PFSK-1 (cell line): ENCODE data around the gene SCN2A.

Source experiments
- FOXP2 ChIP-seq: optimal IDR thresholded peaks from 2 replicates; pipeline ENCODE3; 2011; ENCODE audit warnings: borderline replicate concordance, control low read depth, inconsistent platforms; ENCODE audit not compliant: insufficient read depth; ENCODE audit errors: extremely low read length, extremely low read depth
- POLR2AphosphoS5 ChIP-seq: IDR thresholded peaks from 2 replicates; pipeline ENCODE4 v1.6.1; 2012; ENCODE audit warnings: low read depth, mild to moderate bottlenecking, control low read depth, low read length, moderate library complexity
- SIN3A ChIP-seq: IDR thresholded peaks from 2 replicates; pipeline ENCODE4 v1.6.1; 2012; ENCODE audit warnings: mild to moderate bottlenecking, low read length, moderate library complexity, borderline replicate concordance; ENCODE audit not compliant: insufficient read depth
- TAF1 ChIP-seq: IDR thresholded peaks from 2 replicates; pipeline ENCODE4 v1.6.1; 2012; ENCODE audit warnings: low read length, control low read depth, borderline replicate concordance; ENCODE audit not compliant: insufficient read depth
- TF ChIP-seq, protein P1 (sequence below), 2 experiments: IDR thresholded peaks; 2 replicates each; pipeline versions ENCODE4 v1.6.1 to v1.8.0; 2011 to 2012; ENCODE audit warnings: low read depth in 2 of 2, low read length in 2 of 2, control low read depth in 1 of 2, inconsistent platforms in 1 of 2, mild to moderate bottlenecking in 1 of 2, moderate library complexity in 1 of 2; ENCODE audit not compliant: insufficient read depth in 1 of 2

SCN2A gene

DNA sequence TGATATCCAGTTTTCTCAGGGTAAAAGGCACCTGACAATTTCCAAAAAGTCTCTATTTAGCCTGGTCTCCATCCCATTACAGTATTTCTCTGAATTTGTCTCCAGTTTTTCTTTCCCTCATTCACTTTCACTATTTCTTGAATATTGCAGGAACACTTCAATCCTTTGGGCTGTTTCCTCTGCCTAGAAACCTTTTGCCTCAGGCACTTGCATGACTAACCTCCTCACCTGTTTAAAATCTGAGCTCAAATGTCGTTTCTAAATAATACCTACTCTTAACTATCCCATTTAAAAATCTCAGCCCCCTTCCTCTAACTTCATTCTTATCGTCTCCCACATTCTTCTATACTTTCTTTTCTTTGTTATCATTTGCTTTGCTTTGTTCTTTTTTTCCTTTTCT lies 9.0 kb downstream of the SCN2A start:
- TF ChIP-seq TAF1 (no peak), POLR2AphosphoS5 (no peak), FOXP2 (no peak), SIN3A (no peak)
- TF ChIP-seq, protein P1, sequence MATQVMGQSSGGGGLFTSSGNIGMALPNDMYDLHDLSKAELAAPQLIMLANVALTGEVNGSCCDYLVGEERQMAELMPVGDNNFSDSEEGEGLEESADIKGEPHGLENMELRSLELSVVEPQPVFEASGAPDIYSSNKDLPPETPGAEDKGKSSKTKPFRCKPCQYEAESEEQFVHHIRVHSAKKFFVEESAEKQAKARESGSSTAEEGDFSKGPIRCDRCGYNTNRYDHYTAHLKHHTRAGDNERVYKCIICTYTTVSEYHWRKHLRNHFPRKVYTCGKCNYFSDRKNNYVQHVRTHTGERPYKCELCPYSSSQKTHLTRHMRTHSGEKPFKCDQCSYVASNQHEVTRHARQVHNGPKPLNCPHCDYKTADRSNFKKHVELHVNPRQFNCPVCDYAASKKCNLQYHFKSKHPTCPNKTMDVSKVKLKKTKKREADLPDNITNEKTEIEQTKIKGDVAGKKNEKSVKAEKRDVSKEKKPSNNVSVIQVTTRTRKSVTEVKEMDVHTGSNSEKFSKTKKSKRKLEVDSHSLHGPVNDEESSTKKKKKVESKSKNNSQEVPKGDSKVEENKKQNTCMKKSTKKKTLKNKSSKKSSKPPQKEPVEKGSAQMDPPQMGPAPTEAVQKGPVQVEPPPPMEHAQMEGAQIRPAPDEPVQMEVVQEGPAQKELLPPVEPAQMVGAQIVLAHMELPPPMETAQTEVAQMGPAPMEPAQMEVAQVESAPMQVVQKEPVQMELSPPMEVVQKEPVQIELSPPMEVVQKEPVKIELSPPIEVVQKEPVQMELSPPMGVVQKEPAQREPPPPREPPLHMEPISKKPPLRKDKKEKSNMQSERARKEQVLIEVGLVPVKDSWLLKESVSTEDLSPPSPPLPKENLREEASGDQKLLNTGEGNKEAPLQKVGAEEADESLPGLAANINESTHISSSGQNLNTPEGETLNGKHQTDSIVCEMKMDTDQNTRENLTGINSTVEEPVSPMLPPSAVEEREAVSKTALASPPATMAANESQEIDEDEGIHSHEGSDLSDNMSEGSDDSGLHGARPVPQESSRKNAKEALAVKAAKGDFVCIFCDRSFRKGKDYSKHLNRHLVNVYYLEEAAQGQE (IDR thresholded peaks at IDR 0.05; ENCODE audit: insufficient read depth in 1 of 2, low read depth in 2 of 2, low read length in 2 of 2), result no peak

DNA sequence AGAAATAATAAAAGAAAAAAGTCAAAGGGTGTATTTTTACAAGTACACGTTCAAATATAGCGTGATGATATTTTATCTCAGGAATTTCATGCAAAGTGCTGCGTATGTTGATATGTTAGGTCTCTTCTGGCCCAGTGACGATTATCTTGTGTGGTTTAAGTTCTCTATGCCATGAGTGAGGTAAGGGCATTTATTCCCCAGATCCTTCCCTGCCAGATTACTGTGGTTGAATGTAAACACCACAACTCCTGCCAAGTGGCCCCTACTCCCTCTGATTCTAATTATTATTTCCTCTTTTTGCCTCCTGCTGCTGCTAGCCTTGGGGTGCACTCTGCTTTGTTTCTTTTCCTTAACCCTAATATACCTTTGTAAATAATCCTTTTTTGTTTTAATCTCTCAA lies 12.2 kb downstream of the SCN2A start:
- TF ChIP-seq FOXP2 (no peak), SIN3A (no peak), POLR2AphosphoS5 (no peak), TAF1 (no peak)
- TF ChIP-seq, protein P1 (IDR thresholded peaks at IDR 0.05; ENCODE audit: insufficient read depth in 1 of 2, low read depth in 2 of 2, low read length in 2 of 2), result no peak

DNA sequence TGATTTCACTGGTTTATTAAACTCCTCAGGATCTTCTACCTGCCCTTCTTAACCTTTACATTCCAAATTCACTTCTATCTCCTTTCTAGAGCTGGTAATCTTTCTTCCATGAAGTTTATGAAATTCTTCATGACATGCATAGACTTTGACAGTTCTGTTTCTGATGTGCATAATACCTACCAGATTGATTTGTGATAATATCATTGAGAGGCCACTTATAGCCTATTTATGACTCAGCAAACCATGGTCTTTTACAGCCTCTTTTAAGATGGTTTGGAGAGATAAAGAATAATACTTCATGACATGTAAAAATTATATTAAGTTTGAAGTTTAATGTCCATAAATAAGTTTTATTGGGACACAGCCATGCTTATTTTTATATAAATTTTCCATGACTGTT lies 14.0 kb downstream of the SCN2A start:
- TF ChIP-seq SIN3A, result no peak
- no peak for TF ChIP-seq POLR2AphosphoS5
- TF ChIP-seq, protein P1 (IDR thresholded peaks at IDR 0.05; ENCODE audit: insufficient read depth in 1 of 2, low read depth in 2 of 2, low read length in 2 of 2), result no peak
- TF ChIP-seq FOXP2, result no peak
- TF ChIP-seq TAF1, result no peak

DNA sequence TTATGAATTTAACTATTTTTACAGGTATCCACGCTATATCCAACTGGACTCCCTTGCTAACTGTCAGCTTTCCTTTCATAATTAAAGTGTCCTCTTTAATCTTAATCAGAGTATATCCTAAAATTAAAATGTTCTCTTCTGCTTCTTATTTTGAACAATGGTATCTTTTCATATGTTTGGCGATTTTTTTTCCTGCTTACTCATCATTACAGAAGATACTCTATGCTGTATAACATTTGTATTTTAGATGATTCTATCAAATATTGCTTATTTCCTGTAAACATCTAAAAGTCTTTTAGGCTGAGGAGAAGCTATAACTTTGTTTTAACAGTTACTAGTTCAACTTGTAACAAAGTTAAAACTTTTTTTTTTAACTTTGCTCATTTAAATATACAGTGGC lies 17.4 kb downstream of the SCN2A start:
- TF ChIP-seq SIN3A (no peak), TAF1 (no peak), POLR2AphosphoS5 (no peak), FOXP2 (no peak)
- TF ChIP-seq, protein P1 (IDR thresholded peaks at IDR 0.05; ENCODE audit: insufficient read depth in 1 of 2, low read depth in 2 of 2, low read length in 2 of 2), result no peak

DNA sequence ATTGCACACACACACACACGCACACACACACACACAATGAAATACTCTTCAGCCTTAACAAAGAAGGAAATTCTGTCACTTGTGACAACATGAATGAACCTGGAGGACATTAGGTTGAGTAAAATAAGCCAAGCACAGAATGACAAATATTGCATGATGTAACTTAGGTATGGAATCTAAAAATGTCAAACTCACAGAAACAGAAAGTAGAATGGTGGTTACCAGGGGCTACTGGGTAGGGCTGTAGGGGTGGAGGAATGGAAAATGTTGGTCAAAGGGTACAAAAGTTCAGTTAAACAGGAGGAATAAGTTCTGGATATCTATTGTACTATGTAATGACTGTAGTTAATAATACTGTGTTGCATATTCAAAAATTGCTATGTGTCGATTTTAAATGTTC lies 29.5 kb downstream of the SCN2A start:
- TF ChIP-seq POLR2AphosphoS5 (no peak), FOXP2 (no peak), SIN3A (no peak), TAF1 (no peak)
- TF ChIP-seq, protein P1 (IDR thresholded peaks at IDR 0.05; ENCODE audit: insufficient read depth in 1 of 2, low read depth in 2 of 2, low read length in 2 of 2), result no peak
